ENCODE results near the gene GNG3. TPM values are rescaled to one million over a fixed set of nuclear protein-coding genes. Genes with fewer than 3 reads are reported as not detected.

GNG3 gene
- total and polyA plus RNA-seq, 2 of the 8 experiments (the other 6 are each of a cell fraction or from before 2014, with no cell fraction given) = 4.9 to 12.1 TPM

GRCh38 chr11:62727165-62727871 lies 19.8 kb downstream of the GNG3 start, which contains the start of gene HNRNPUL2 (continued):
- no peak for TF ChIP-seq RNF2 (IDR thresholded peaks at IDR 0.05; ENCODE audit: borderline replicate concordance, low read depth, low read length, missing control alignments, poor library complexity, severe bottlenecking)
- TF ChIP-seq CHD2 (IDR thresholded peaks at IDR 0.05; ENCODE audit: low read length) = 0 out of 2 replicates have a peak, but pooled peaks have one; percentile 6
- no peak for TF ChIP-seq SAP30 (IDR thresholded peaks at IDR 0.05; ENCODE audit: insufficient read depth, insufficient replicate concordance, low read length)
- no peak for TF ChIP-seq HDAC6 (IDR thresholded peaks at IDR 0.05; ENCODE audit: low read depth, low read length)
- TF ChIP-seq BACH1 (IDR thresholded peaks at IDR 0.05; ENCODE audit: low read length) = peak; percentile 46; the same call in 1 of the 2 replicates
- TF ChIP-seq SUZ12 (IDR thresholded peaks at IDR 0.05; ENCODE audit: low read length) = no peak
- no peak for TF ChIP-seq POU5F1 (IDR thresholded peaks at IDR 0.05; ENCODE audit: low read depth, low read length)
- TF ChIP-seq GTF2F1 (IDR thresholded peaks at IDR 0.05; ENCODE audit: borderline replicate concordance, low read depth, low read length) = no peak
- TF ChIP-seq MAX (IDR thresholded peaks at IDR 0.05) = peak; percentile 91
- TF ChIP-seq JUN (IDR thresholded peaks at IDR 0.05; ENCODE audit: low read depth, low read length) = no peak
- TF ChIP-seq BCL11A (IDR thresholded peaks at IDR 0.05; ENCODE audit: low read depth in 2 of 2, low read length in 2 of 2) = no peak
- TF ChIP-seq KDM1A (IDR thresholded peaks at IDR 0.05; ENCODE audit: borderline replicate concordance, low read length) = no peak
- TF ChIP-seq BRCA1 (IDR thresholded peaks at IDR 0.05; ENCODE audit: low read depth, low read length) = no peak
- TF ChIP-seq ZNF274 (IDR thresholded peaks at IDR 0.05; ENCODE audit: borderline replicate concordance, extremely low read depth, low read length) = no peak
- peak; percentile 57; the same call in 1 of the 2 replicates for TF ChIP-seq EGR1 (IDR thresholded peaks at IDR 0.05; ENCODE audit: borderline replicate concordance, low read depth, low read length)
- no peak; the same call in 1 of the 2 replicates for TF ChIP-seq CREB1 (IDR thresholded peaks at IDR 0.05)
- TF ChIP-seq USF2 (IDR thresholded peaks at IDR 0.05; ENCODE audit: low read length) = no peak
- no peak for TF ChIP-seq TEAD4 (IDR thresholded peaks at IDR 0.05; ENCODE audit: low read depth, low read length)
- TF ChIP-seq SRF (IDR thresholded peaks at IDR 0.05; ENCODE audit: low read depth, low read length) = no peak
- TF ChIP-seq SIRT6 (IDR thresholded peaks at IDR 0.05; ENCODE audit: low read length) = no peak
- no peak for TF ChIP-seq RAD21 (IDR thresholded peaks at IDR 0.05 in 1 of 2, conservative IDR thresholded peaks at IDR 0.05 in 1 of 2; ENCODE audit: low read depth in 2 of 2, low read length in 2 of 2)
- TF ChIP-seq EP300 (IDR thresholded peaks at IDR 0.05; ENCODE audit: borderline replicate concordance in 1 of 2, low read depth in 2 of 2, low read length in 2 of 2) = 0 out of 3 replicates have a peak, but pooled peaks of 1 of the 2 experiments have one; percentile 25
- TF ChIP-seq SP1 (IDR thresholded peaks at IDR 0.05; ENCODE audit: low read depth, low read length) = no peak
